GM23338 (cell line): Measurements from ENCODE around the gene TBCE. TPM values are rescaled to one million over a fixed set of nuclear protein-coding genes. Genes with fewer than 3 reads are reported as not detected.

Experiments used
- ATAC-seq: fragments of 200-7000 bp; cut with Tn5 transposase; 3 replicates; pipeline ENCODE4 v1.9.1; 2020
- DNase-seq: peaks from one replicate; pipeline ENCODE4 v3.0.0-alpha.2; 2015; ENCODE audit warnings: low spot score
- H2AFZ ChIP-seq: fragments of 200-600 bp; sonication (generic); 2 replicates; pipeline ENCODE4 v1.8.0; 2016; ENCODE audit warnings: antibody characterized with exemption, mild to moderate bottlenecking, moderate library complexity
- H3F3A ChIP-seq: fragments of 200-600 bp; sonication (generic); replicated peaks from 2 replicates; pipeline ENCODE4 v1.8.0; 2017; ENCODE audit warnings: antibody characterized with exemption, mixed run types, low read depth
- H3K27ac ChIP-seq: fragments of 200-600 bp; sonication (generic); 2 replicates; pipeline ENCODE4 v1.6.1; 2016; ENCODE audit warnings: low read depth
- H3K27me3 ChIP-seq: fragments of 200-600 bp; sonication (generic); 2 replicates; pipeline ENCODE4 v1.8.0; 2016; ENCODE audit warnings: mild to moderate bottlenecking, mixed run types, moderate library complexity; ENCODE audit not compliant: insufficient read depth
- H3K36me3 ChIP-seq: fragments of 200-600 bp; sonication (generic); 2 replicates; pipeline ENCODE4 v1.8.0; 2016; ENCODE audit warnings: mild to moderate bottlenecking; ENCODE audit not compliant: insufficient read depth
- H3K4me1 ChIP-seq: fragments of 200-600 bp; sonication (generic); 2 replicates; pipeline ENCODE4 v1.8.0; 2016; ENCODE audit warnings: mild to moderate bottlenecking, moderate library complexity; ENCODE audit not compliant: insufficient read depth
- H3K4me2 ChIP-seq: fragments of 200-600 bp; sonication (generic); 2 replicates; pipeline ENCODE4 v1.7.1; 2017; ENCODE audit warnings: mixed run types
- H3K4me3 ChIP-seq: fragments of 200-600 bp; sonication (generic); 2 replicates; pipeline ENCODE4 v1.6.1; 2016; ENCODE audit warnings: mixed run types
- H3K79me2 ChIP-seq: fragments of 200-600 bp; sonication (generic); replicated peaks from 2 replicates; pipeline ENCODE4 v1.8.0; 2017; ENCODE audit warnings: mild to moderate bottlenecking; ENCODE audit not compliant: insufficient read depth
- H3K9me2 ChIP-seq: fragments of 200-600 bp; sonication (generic); 2 replicates; pipeline ENCODE4 v1.8.0; 2017; ENCODE audit not compliant: insufficient read depth
- H4K20me1 ChIP-seq: fragments of 200-600 bp; sonication (generic); replicated peaks from 2 replicates; pipeline ENCODE4 v1.8.0; 2017; ENCODE audit warnings: mild to moderate bottlenecking; ENCODE audit not compliant: insufficient read depth
- H3K27ac Mint-ChIP-seq: 2 replicates; pipeline ENCODE4 v1.8.0; 2020; ENCODE audit warnings: inconsistent platforms, mild to moderate bottlenecking, moderate library complexity, mixed read lengths
- H3K27me3 Mint-ChIP-seq: 3 replicates; pipeline ENCODE4 v1.8.0; 2022; ENCODE audit warnings: low read depth, mild to moderate bottlenecking, moderate library complexity, mixed read lengths, inconsistent platforms; ENCODE audit not compliant: insufficient read depth, poor library complexity
- H3K36me3 Mint-ChIP-seq: 3 replicates; pipeline ENCODE4 v1.8.0; 2021; ENCODE audit warnings: low read depth, mild to moderate bottlenecking, inconsistent platforms, moderate library complexity, mixed read lengths
- H3K4me1 Mint-ChIP-seq: 3 replicates; pipeline ENCODE4 v1.8.0; 2020; ENCODE audit warnings: mild to moderate bottlenecking, inconsistent platforms, mixed read lengths
- H3K4me3 Mint-ChIP-seq: 3 replicates; pipeline ENCODE4 v1.8.0; 2021; ENCODE audit warnings: moderate library complexity, mild to moderate bottlenecking, inconsistent platforms, mixed read lengths
- H3K9me3 Mint-ChIP-seq: 3 replicates; pipeline ENCODE4 v1.8.0; 2020; ENCODE audit warnings: moderate library complexity, mild to moderate bottlenecking, inconsistent platforms, mixed read lengths
- CREB1 ChIP-seq: fragments of 250-450 bp; sonication (Bioruptor Pico); IDR thresholded peaks from 2 replicates; pipeline ENCODE4 v1.5.0; 2020; ENCODE audit warnings: low read depth, mild to moderate bottlenecking, moderate library complexity
- CTCF ChIP-seq, 2 experiments: fragments of 200-600 bp in 1 of 2; sonication (generic) in 1 of 2; conservative IDR thresholded peaks; 2 replicates each; pipeline versions ENCODE4 v1.5.1 to v1.6.1; 2016 to 2017; ENCODE audit warnings: antibody characterized with exemption in 2 of 2, low read depth in 2 of 2, mild to moderate bottlenecking in 2 of 2, moderate library complexity in 1 of 2
- ETS1 ChIP-seq: IDR thresholded peaks from 2 replicates; pipeline ENCODE4 v1.6.1; 2016; ENCODE audit warnings: antibody characterized with exemption
- EZH2 ChIP-seq: fragments of 200-600 bp; sonication (generic); IDR thresholded peaks from one replicate; pipeline ENCODE4 v1.8.0; 2017; ENCODE audit warnings: antibody characterized with exemption, mild to moderate bottlenecking, low read depth; ENCODE audit not compliant: unreplicated experiment
- EZH2phosphoT487 ChIP-seq: fragments of 200-600 bp; sonication (generic); IDR thresholded peaks from one replicate; pipeline ENCODE4 v1.8.1; 2018; ENCODE audit warnings: antibody characterized with exemption; ENCODE audit not compliant: unreplicated experiment
- JUNB ChIP-seq: IDR thresholded peaks from one replicate; pipeline ENCODE4 v1.6.1; 2016; ENCODE audit warnings: antibody characterized with exemption; ENCODE audit not compliant: unreplicated experiment
- NANOG ChIP-seq: IDR thresholded peaks from 2 replicates; pipeline ENCODE4 v1.6.1; 2016; ENCODE audit warnings: antibody characterized with exemption, borderline replicate concordance
- POLR2AphosphoS5 ChIP-seq: IDR thresholded peaks from 2 replicates; pipeline ENCODE4 v1.6.1; 2016; ENCODE audit warnings: antibody characterized with exemption, low read depth
- REST ChIP-seq: IDR thresholded peaks from one replicate; pipeline ENCODE4 v1.6.1; 2018; ENCODE audit warnings: antibody characterized with exemption; ENCODE audit not compliant: unreplicated experiment
- STAT1 ChIP-seq: IDR thresholded peaks from one replicate; pipeline ENCODE4 v1.6.1; 2016; ENCODE audit warnings: antibody characterized with exemption; ENCODE audit not compliant: unreplicated experiment
- ZNF114 ChIP-seq: fragments of 250-450 bp; sonication (Bioruptor Pico); IDR thresholded peaks from 2 replicates; pipeline ENCODE4 v1.5.0; 2020; ENCODE audit warnings: mild to moderate bottlenecking, moderate library complexity
- ZNF331 ChIP-seq: fragments of 250-450 bp; sonication (Bioruptor Pico); IDR thresholded peaks from 2 replicates; pipeline ENCODE4 v1.5.0; 2020; ENCODE audit warnings: low read depth, mild to moderate bottlenecking, moderate library complexity
- ZNF462 ChIP-seq: fragments of 250-450 bp; sonication (Bioruptor Pico); IDR thresholded peaks from 2 replicates; pipeline ENCODE4 v1.5.0; 2020; ENCODE audit warnings: mild to moderate bottlenecking, moderate library complexity
- polyA plus RNA-seq: library from polyadenylated mRNA; unstranded; fragments of >200 nt; fragmentation: Nextera tagmentation; extraction: Ambion mirVana; gene quantifications from 2 replicates; pipeline ENCODE4 v1.2.1, GENCODE V29; 2016
- total RNA-seq: library from RNA; depleted of rRNA; stranded (reverse); fragments of >200 nt; shearing (Covaris generic); gene quantifications from 2 replicates; pipeline ENCODE4 v1.2.3, GENCODE V29; 2014

Gene TBCE
- total and polyA plus RNA-seq, 2 experiments from 2014 or later, result 42.7 to 64.8 TPM

GRCh38 chr1:235339746-235340145 is 27.5 kb upstream of the TBCE start:
- no peaks in the 10 kb centered on the region for H3K27me3 Mint-ChIP-seq
- H3K36me3 Mint-ChIP-seq, result peaks cover 35% of the 10 kb centered on the region
- H3K4me3 Mint-ChIP-seq, result no peak overlapping the region

More at GRCh38 chr1:235339746-235340145, 27.5 kb upstream of the TBCE start:
- Histone ChIP-seq H3K4me1 (no peaks in the 10 kb centered on the region), H3K4me2 (no peak overlapping the region), H3K36me3 (peaks cover 24% of the 10 kb centered on the region), H3K27me3 (no peaks in the 10 kb centered on the region), H3F3A (no peaks in the 10 kb centered on the region; the same call in 1 of the 2 replicates), H3K79me2 (peaks cover 18% of the 10 kb centered on the region; the same call in 1 of the 2 replicates), H2AFZ (no peak overlapping the region), H3K27ac (peak overlapping the region; percentile 60), H3K4me3 (no peak overlapping the region), H3K9me2 (no peaks in the 10 kb centered on the region), H4K20me1 (no peaks in the 10 kb centered on the region; the same call in 1 of the 2 replicates)
- TF ChIP-seq EZH2phosphoT487, result no peak
- no peak for TF ChIP-seq REST
- no peak for TF ChIP-seq ZNF114 (CRISPR knock-in tag)
- no peak for TF ChIP-seq CTCF (conservative IDR thresholded peaks at IDR 0.05; ENCODE audit: low read depth in 2 of 2)
- TF ChIP-seq ZNF462 (CRISPR knock-in tag), result no peak
- no peak for TF ChIP-seq EZH2
- no peak for TF ChIP-seq ZNF331 (CRISPR knock-in tag)
- no peak for TF ChIP-seq STAT1
- TF ChIP-seq CREB1 (CRISPR knock-in tag), result no peak
- TF ChIP-seq NANOG, result no peak
- no peak for TF ChIP-seq JUNB
- no peak for TF ChIP-seq POLR2AphosphoS5
- TF ChIP-seq ETS1, result no peak
- Mint-ChIP-seq H3K4me1 (no peaks in the 10 kb centered on the region), H3K27ac (no peak overlapping the region), H3K9me3 (no peaks in the 10 kb centered on the region; the same call in 2 of the 3 replicates)
- ATAC-seq, result no peak
- no peak for DNase-seq
